GM19397 (cell line): Measurements from ENCODE around the gene AMPD1.
A peak's percentile ranks its signal among the peaks of the same experiment; 100 is the strongest.

Experiments
- ATAC-seq: cut with Tn5 transposase; IDR thresholded peaks from one replicate; pipeline ENCODE4 v1.9.1; 2021; ENCODE audit warnings: mild to moderate bottlenecking, moderate library complexity; ENCODE audit not compliant: unreplicated experiment

The AMPD1 gene

GRCh38 chr1:114700036-114700600 lies 4.8 kb upstream of the AMPD1 start:
- no peak for ATAC-seq

GRCh38 chr1:114696810-114697209 lies 1.5 kb upstream of the AMPD1 start:
- ATAC-seq = no peak

- ATAC-seq = no peak
Measured at GRCh38 chr1:114694540-114695310, 621 bp downstream of the AMPD1 start.

- ATAC-seq = no peak
Measured at GRCh38 chr1:114692947-114693346, 2.4 kb downstream of the AMPD1 start.

GRCh38 chr1:114691061-114691460 lies 4.3 kb downstream of the AMPD1 start:
- no peak for ATAC-seq

- no peak for ATAC-seq
Measured at GRCh38 chr1:114690148-114690547, 5.2 kb downstream of the AMPD1 start.

- no peak for ATAC-seq
Measured at GRCh38 chr1:114688526-114688925, 6.8 kb downstream of the AMPD1 start.

GRCh38 chr1:114685851-114686250 lies 9.5 kb downstream of the AMPD1 start:
- no peak for ATAC-seq

- ATAC-seq = no peak
Measured at GRCh38 chr1:114677691-114678090, 17.7 kb downstream of the AMPD1 start.

- ATAC-seq = no peak
Measured at GRCh38 chr1:114676115-114676514, 19.2 kb downstream of the AMPD1 start.

- no peak for ATAC-seq
Measured at GRCh38 chr1:114671939-114672275, 23.4 kb downstream of the AMPD1 start.

GRCh38 chr1:114671011-114671938 lies 24.1 kb downstream of the AMPD1 start:
- ATAC-seq = no peak

GRCh38 chr1:114670083-114671010 lies 25.0 kb downstream of the AMPD1 start:
- peak; percentile 100 for ATAC-seq

- ATAC-seq = peak; percentile 60
Measured at GRCh38 chr1:114669562-114670082, 25.7 kb downstream of the AMPD1 start, which contains the start of gene DENND2C. DENND2C (minus strand) TSS chr1:114670049; CDS start chr1:114625984, 44,065 bp downstream.

- ATAC-seq = no peak
Measured at GRCh38 chr1:114668784-114669561, 26.4 kb downstream of the AMPD1 start.

GRCh38 chr1:114668373-114668772 lies 27.0 kb downstream of the AMPD1 start:
- no peak for ATAC-seq

- ATAC-seq = no peak
Measured at GRCh38 chr1:114666954-114667353, 28.4 kb downstream of the AMPD1 start.

GRCh38 chr1:114660238-114660637 lies 35.1 kb downstream of the AMPD1 start:
- ATAC-seq = no peak

GRCh38 chr1:114651893-114652292 lies 43.5 kb downstream of the AMPD1 start:
- no peak for ATAC-seq
